WTC11 (cell line): Measurements from ENCODE around the gene RFESD. TPM values are rescaled to one million over a fixed set of nuclear protein-coding genes. Genes with fewer than 3 reads are reported as not detected.

ENCODE experiments used
- ATAC-seq: fragments of 200-7000 bp; cut with Tn5 transposase; 2 replicates; pipeline ENCODE4 v1.10.0; 2021; ENCODE audit warnings: mild to moderate bottlenecking, moderate library complexity
- CTCF ChIA-PET: fragments of 300-600 bp; sonication (Branson Sonifier 250); formaldehyde crosslinking; loops from one replicate; lab custom pipeline; 2021; ENCODE audit warnings: antibody characterized with exemption; lab: Charles Lee
- POLR2A ChIA-PET: fragments of 350-600 bp; sonication (Branson Sonifier 250); formaldehyde crosslinking; loops from one replicate; lab custom pipeline; 2021; ENCODE audit warnings: antibody characterized with exemption; lab: Charles Lee
- DNase-seq: peaks from one replicate; pipeline ENCODE4 v3.0.0; 2021; ENCODE audit warnings: low spot score
- H3K27ac Mint-ChIP-seq: 2 replicates; pipeline ENCODE4 v1.8.0; 2021; ENCODE audit warnings: mixed read lengths
- H3K27me3 Mint-ChIP-seq: 2 replicates; pipeline ENCODE4 v1.8.0; 2021; ENCODE audit warnings: low read depth, mild to moderate bottlenecking, moderate library complexity, mixed read lengths
- H3K36me3 Mint-ChIP-seq: 2 replicates; pipeline ENCODE4 v1.8.0; 2021; ENCODE audit warnings: mixed read lengths
- H3K4me1 Mint-ChIP-seq: 2 replicates; pipeline ENCODE4 v1.8.0; 2022; ENCODE audit warnings: mixed read lengths
- H3K4me3 Mint-ChIP-seq: 2 replicates; pipeline ENCODE4 v1.8.0; 2021; ENCODE audit warnings: mild to moderate bottlenecking, moderate library complexity, mixed read lengths
- H3K9me3 Mint-ChIP-seq: 2 replicates; pipeline ENCODE4 v1.8.0; 2021; ENCODE audit warnings: mixed read lengths
- ATF1 ChIP-seq: sonication (generic); formaldehyde crosslinking; IDR thresholded peaks from 2 replicates; pipeline ENCODE4 v1.8.1; 2023; ENCODE audit warnings: mild to moderate bottlenecking, moderate library complexity, missing genetic modification reagents
- ELF4 ChIP-seq: sonication (generic); formaldehyde crosslinking; IDR thresholded peaks from 2 replicates; pipeline ENCODE4 v1.8.1; 2022; ENCODE audit warnings: low read depth, mild to moderate bottlenecking, moderate library complexity, missing genetic modification reagents
- FOXJ3 ChIP-seq: sonication (generic); formaldehyde crosslinking; IDR thresholded peaks from 2 replicates; pipeline ENCODE4 v1.9.0; 2021; ENCODE audit warnings: missing genetic modification reagents, mild to moderate bottlenecking, borderline replicate concordance
- FOXP1 ChIP-seq: sonication (generic); formaldehyde crosslinking; IDR thresholded peaks from 2 replicates; pipeline ENCODE4 v1.8.0; 2022; ENCODE audit warnings: missing genetic modification reagents, mild to moderate bottlenecking, moderate library complexity, borderline replicate concordance
- GABPB1 ChIP-seq: sonication (generic); formaldehyde crosslinking; IDR thresholded peaks from 2 replicates; pipeline ENCODE4 v1.8.1; 2023; ENCODE audit warnings: mild to moderate bottlenecking, missing genetic modification reagents
- GRHL2 ChIP-seq: fragments of 250-450 bp; sonication (Bioruptor Pico); IDR thresholded peaks from 2 replicates; pipeline ENCODE4 v1.8.0; 2022; ENCODE audit warnings: mild to moderate bottlenecking, moderate library complexity; ENCODE audit not compliant: insufficient replicate concordance, severe bottlenecking
- JUN ChIP-seq: sonication (generic); formaldehyde crosslinking; IDR thresholded peaks from 2 replicates; pipeline ENCODE4 v1.8.0; 2023; ENCODE audit warnings: mild to moderate bottlenecking, missing genetic modification reagents
- MYBL2 ChIP-seq: sonication (generic); formaldehyde crosslinking; IDR thresholded peaks from 2 replicates; pipeline ENCODE4 v1.8.1; 2023; ENCODE audit warnings: mild to moderate bottlenecking, moderate library complexity, missing genetic modification reagents
- NFATC4 ChIP-seq: fragments of 250-450 bp; sonication (Bioruptor Pico); IDR thresholded peaks from 2 replicates; pipeline ENCODE4 v1.9.0; 2021; ENCODE audit warnings: mild to moderate bottlenecking
- NFYB ChIP-seq: sonication (generic); formaldehyde crosslinking; conservative IDR thresholded peaks from 2 replicates; pipeline ENCODE4 v1.8.0; 2022; ENCODE audit warnings: low read depth, missing genetic modification reagents
- NR2C2 ChIP-seq: sonication (generic); formaldehyde crosslinking; IDR thresholded peaks from 2 replicates; pipeline ENCODE4 v1.8.0; 2022; ENCODE audit warnings: mild to moderate bottlenecking, missing genetic modification reagents
- NR3C1 ChIP-seq: sonication (generic); formaldehyde crosslinking; conservative IDR thresholded peaks from 2 replicates; pipeline ENCODE4 v1.8.1; 2023; ENCODE audit warnings: low read depth, mild to moderate bottlenecking, missing genetic modification reagents
- PRRX2 ChIP-seq: fragments of 250-450 bp; sonication (Bioruptor Pico); IDR thresholded peaks from 2 replicates; pipeline ENCODE4 v1.8.0; 2021; ENCODE audit warnings: mild to moderate bottlenecking
- RELA ChIP-seq: sonication (generic); formaldehyde crosslinking; IDR thresholded peaks from 2 replicates; pipeline ENCODE4 v1.8.1; 2022; ENCODE audit warnings: missing genetic modification reagents, mild to moderate bottlenecking, borderline replicate concordance
- ZBTB21 ChIP-seq: sonication (generic); formaldehyde crosslinking; IDR thresholded peaks from 2 replicates; pipeline ENCODE4 v1.8.1; 2023; ENCODE audit warnings: mild to moderate bottlenecking, missing genetic modification reagents, borderline replicate concordance
- ZNF121 ChIP-seq: sonication (generic); formaldehyde crosslinking; IDR thresholded peaks from 2 replicates; pipeline ENCODE4 v1.8.0; 2023; ENCODE audit warnings: missing genetic modification reagents
- ZNF396 ChIP-seq: fragments of 250-450 bp; sonication (Bioruptor Pico); IDR thresholded peaks from 2 replicates; pipeline ENCODE4 v1.8.0; 2021; ENCODE audit warnings: mild to moderate bottlenecking, moderate library complexity, borderline replicate concordance
- ZNF416 ChIP-seq: fragments of 250-450 bp; sonication (Bioruptor Pico); IDR thresholded peaks from 2 replicates; pipeline ENCODE4 v1.9.0; 2021; ENCODE audit warnings: mild to moderate bottlenecking, inconsistent platforms
- total RNA-seq: library from RNA; stranded (reverse); gene quantifications from 3 replicates; pipeline ENCODE4 v1.2.3, GENCODE V29; 2021
- TF ChIP-seq, protein P1 (sequence below): fragments of 250-450 bp; sonication (Bioruptor Pico); IDR thresholded peaks from 2 replicates; pipeline ENCODE4 v1.9.0; 2021; ENCODE audit warnings: moderate library complexity, mild to moderate bottlenecking, inconsistent platforms, borderline replicate concordance
- TF ChIP-seq, protein P2 (sequence below): fragments of 250-450 bp; sonication (Bioruptor Pico); IDR thresholded peaks from 2 replicates; pipeline ENCODE4 v1.9.0; 2021; ENCODE audit warnings: mild to moderate bottlenecking
- TF ChIP-seq, protein P3 (sequence below): sonication (generic); formaldehyde crosslinking; IDR thresholded peaks from 2 replicates; pipeline ENCODE4 v1.8.0; 2022; ENCODE audit warnings: mild to moderate bottlenecking, missing genetic modification reagents
- TF ChIP-seq, protein P4 (sequence below): fragments of 250-450 bp; sonication (Bioruptor Pico); IDR thresholded peaks from 2 replicates; pipeline ENCODE4 v2.1.2; 2022; ENCODE audit warnings: mild to moderate bottlenecking, moderate library complexity
- TF ChIP-seq, protein P5 (sequence below): fragments of 250-450 bp; sonication (Bioruptor Pico); IDR thresholded peaks from 2 replicates; pipeline ENCODE4 v1.9.0; 2021; ENCODE audit warnings: mild to moderate bottlenecking, borderline replicate concordance

RFESD gene
- total RNA-seq, 1 experiment from 2014 or later: 5.7 TPM

DNA sequence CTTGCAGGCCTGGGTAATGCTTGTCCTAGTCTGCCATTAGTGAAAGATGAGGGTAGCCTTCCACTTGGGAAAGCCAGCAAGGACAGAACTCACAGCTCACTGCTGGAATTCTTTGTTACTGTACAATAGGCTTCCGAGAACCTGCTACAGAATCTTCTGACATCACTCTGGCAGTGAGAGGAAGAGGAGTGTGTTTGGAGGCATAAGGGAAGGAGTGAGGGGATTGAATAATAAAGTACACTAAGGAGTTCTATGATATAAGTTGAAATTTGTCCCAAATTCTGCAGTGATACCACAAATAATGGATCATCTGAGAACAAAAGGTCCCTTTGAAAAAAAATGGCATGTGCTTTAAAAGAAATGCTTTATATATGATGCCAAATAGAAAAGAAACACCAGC lies 36.3 kb downstream of the RFESD start, which contains the start of gene SPATA9:
Gene SPATA9 (minus strand): TSS at position 101 of the 400 bp plus-strand sequence. CDS start 137 bp downstream, outside the sequence.
- no peaks in the 10 kb centered on the region for H3K36me3 Mint-ChIP-seq
- DNase-seq (no peak), ATAC-seq (no peak)
- CTCF ChIA-PET: no interaction called here
- peaks cover 13% of the 10 kb centered on the region for H3K4me1 Mint-ChIP-seq
- H3K4me3 Mint-ChIP-seq: no peak within 1 kb of the TSS
- POLR2A ChIA-PET: no interaction called here
- no peaks in the 10 kb centered on the region for H3K9me3 Mint-ChIP-seq
- no peaks in the 10 kb centered on the region for H3K27me3 Mint-ChIP-seq
- H3K27ac Mint-ChIP-seq: no peak within 1 kb of the TSS
- TF ChIP-seq RELA (CRISPR knock-in tag): no peak
- TF ChIP-seq ATF1: no peak
- no peak for TF ChIP-seq GABPB1
- TF ChIP-seq, protein P1, sequence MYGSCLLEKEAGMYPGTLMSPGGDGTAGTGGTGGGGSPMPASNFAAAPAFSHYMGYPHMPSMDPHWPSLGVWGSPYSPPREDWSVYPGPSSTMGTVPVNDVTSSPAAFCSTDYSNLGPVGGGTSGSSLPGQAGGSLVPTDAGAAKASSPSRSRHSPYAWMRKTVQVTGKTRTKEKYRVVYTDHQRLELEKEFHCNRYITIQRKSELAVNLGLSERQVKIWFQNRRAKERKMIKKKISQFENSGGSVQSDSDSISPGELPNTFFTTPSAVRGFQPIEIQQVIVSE: no peak
- no peak for TF ChIP-seq ZBTB21 (CRISPR knock-in tag)
- no peak for TF ChIP-seq NR2C2 (CRISPR knock-in tag)
- TF ChIP-seq ELF4: no peak
- no peak for TF ChIP-seq JUN
- no peak for TF ChIP-seq NR3C1 (CRISPR knock-in tag)
- TF ChIP-seq GRHL2 (CRISPR knock-in tag): no peak
- TF ChIP-seq ZNF396 (CRISPR knock-in tag): no peak
- TF ChIP-seq MYBL2 (CRISPR knock-in tag): no peak
- TF ChIP-seq, protein P2, sequence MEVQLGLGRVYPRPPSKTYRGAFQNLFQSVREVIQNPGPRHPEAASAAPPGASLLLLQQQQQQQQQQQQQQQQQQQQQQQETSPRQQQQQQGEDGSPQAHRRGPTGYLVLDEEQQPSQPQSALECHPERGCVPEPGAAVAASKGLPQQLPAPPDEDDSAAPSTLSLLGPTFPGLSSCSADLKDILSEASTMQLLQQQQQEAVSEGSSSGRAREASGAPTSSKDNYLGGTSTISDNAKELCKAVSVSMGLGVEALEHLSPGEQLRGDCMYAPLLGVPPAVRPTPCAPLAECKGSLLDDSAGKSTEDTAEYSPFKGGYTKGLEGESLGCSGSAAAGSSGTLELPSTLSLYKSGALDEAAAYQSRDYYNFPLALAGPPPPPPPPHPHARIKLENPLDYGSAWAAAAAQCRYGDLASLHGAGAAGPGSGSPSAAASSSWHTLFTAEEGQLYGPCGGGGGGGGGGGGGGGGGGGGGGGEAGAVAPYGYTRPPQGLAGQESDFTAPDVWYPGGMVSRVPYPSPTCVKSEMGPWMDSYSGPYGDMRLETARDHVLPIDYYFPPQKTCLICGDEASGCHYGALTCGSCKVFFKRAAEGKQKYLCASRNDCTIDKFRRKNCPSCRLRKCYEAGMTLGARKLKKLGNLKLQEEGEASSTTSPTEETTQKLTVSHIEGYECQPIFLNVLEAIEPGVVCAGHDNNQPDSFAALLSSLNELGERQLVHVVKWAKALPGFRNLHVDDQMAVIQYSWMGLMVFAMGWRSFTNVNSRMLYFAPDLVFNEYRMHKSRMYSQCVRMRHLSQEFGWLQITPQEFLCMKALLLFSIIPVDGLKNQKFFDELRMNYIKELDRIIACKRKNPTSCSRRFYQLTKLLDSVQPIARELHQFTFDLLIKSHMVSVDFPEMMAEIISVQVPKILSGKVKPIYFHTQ (CRISPR knock-in tag): no peak

DNA sequence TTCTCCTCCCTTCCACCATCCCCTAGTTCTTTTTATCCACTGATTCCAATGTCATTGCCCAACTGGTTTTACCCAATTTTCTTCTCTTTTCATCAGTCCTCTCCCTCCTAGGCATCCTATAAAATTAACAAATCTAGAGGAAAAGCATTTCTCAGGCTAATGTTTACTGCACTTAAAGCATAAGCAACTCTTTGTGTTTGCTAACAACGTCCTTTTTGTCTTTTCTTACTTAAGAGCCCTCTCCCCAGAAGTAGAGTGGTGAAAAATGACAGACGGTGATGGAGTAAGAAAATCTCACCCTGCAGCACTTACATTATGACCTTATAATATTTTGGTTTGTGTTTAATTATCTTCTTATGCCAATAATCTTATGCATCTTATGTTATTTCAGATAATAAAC lies 37.8 kb downstream of the RFESD start:
- ChIA-PET CTCF (no interaction called here), POLR2A (no interaction called here)
- H3K27me3 Mint-ChIP-seq: no peaks in the 10 kb centered on the region
- H3K36me3 Mint-ChIP-seq: no peaks in the 10 kb centered on the region
- H3K27ac Mint-ChIP-seq: no peak overlapping the region
- ATAC-seq (no peak), DNase-seq (no peak)
- peaks cover 13% of the 10 kb centered on the region for H3K4me1 Mint-ChIP-seq
- no peak overlapping the region for H3K4me3 Mint-ChIP-seq
- H3K9me3 Mint-ChIP-seq: peaks cover 9% of the 10 kb centered on the region
- TF ChIP-seq PRRX2 (CRISPR knock-in tag) (no peak), FOXP1 (no peak), FOXJ3 (CRISPR knock-in tag) (no peak), ZNF121 (CRISPR knock-in tag) (no peak), ZNF416 (no peak), NFYB (CRISPR knock-in tag) (no peak), GRHL2 (CRISPR knock-in tag) (no peak), NFATC4 (CRISPR knock-in tag) (no peak)
- TF ChIP-seq, protein P1: no peak
- TF ChIP-seq, protein P3, sequence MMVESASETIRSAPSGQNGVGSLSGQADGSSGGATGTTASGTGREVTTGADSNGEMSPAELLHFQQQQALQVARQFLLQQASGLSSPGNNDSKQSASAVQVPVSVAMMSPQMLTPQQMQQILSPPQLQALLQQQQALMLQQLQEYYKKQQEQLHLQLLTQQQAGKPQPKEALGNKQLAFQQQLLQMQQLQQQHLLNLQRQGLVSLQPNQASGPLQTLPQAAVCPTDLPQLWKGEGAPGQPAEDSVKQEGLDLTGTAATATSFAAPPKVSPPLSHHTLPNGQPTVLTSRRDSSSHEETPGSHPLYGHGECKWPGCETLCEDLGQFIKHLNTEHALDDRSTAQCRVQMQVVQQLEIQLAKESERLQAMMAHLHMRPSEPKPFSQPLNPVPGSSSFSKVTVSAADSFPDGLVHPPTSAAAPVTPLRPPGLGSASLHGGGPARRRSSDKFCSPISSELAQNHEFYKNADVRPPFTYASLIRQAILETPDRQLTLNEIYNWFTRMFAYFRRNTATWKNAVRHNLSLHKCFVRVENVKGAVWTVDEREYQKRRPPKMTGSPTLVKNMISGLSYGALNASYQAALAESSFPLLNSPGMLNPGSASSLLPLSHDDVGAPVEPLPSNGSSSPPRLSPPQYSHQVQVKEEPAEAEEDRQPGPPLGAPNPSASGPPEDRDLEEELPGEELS (CRISPR knock-in tag): no peak
- TF ChIP-seq, protein P4, sequence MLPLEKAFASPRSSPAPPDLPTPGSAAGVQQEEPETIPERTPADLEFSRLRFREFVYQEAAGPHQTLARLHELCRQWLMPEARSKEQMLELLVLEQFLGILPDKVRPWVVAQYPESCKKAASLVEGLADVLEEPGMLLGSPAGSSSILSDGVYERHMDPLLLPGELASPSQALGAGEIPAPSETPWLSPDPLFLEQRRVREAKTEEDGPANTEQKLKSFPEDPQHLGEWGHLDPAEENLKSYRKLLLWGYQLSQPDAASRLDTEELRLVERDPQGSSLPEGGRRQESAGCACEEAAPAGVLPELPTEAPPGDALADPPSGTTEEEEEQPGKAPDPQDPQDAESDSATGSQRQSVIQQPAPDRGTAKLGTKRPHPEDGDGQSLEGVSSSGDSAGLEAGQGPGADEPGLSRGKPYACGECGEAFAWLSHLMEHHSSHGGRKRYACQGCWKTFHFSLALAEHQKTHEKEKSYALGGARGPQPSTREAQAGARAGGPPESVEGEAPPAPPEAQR (CRISPR knock-in tag): no peak
- TF ChIP-seq, protein P5, sequence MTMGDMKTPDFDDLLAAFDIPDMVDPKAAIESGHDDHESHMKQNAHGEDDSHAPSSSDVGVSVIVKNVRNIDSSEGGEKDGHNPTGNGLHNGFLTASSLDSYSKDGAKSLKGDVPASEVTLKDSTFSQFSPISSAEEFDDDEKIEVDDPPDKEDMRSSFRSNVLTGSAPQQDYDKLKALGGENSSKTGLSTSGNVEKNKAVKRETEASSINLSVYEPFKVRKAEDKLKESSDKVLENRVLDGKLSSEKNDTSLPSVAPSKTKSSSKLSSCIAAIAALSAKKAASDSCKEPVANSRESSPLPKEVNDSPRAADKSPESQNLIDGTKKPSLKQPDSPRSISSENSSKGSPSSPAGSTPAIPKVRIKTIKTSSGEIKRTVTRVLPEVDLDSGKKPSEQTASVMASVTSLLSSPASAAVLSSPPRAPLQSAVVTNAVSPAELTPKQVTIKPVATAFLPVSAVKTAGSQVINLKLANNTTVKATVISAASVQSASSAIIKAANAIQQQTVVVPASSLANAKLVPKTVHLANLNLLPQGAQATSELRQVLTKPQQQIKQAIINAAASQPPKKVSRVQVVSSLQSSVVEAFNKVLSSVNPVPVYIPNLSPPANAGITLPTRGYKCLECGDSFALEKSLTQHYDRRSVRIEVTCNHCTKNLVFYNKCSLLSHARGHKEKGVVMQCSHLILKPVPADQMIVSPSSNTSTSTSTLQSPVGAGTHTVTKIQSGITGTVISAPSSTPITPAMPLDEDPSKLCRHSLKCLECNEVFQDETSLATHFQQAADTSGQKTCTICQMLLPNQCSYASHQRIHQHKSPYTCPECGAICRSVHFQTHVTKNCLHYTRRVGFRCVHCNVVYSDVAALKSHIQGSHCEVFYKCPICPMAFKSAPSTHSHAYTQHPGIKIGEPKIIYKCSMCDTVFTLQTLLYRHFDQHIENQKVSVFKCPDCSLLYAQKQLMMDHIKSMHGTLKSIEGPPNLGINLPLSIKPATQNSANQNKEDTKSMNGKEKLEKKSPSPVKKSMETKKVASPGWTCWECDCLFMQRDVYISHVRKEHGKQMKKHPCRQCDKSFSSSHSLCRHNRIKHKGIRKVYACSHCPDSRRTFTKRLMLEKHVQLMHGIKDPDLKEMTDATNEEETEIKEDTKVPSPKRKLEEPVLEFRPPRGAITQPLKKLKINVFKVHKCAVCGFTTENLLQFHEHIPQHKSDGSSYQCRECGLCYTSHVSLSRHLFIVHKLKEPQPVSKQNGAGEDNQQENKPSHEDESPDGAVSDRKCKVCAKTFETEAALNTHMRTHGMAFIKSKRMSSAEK: no peak
